AG04449 (cell line): Measurements from ENCODE around the gene PIP4K2A.

Source experiments
- CTCF ChIA-PET: fragments of 350-600 bp; formaldehyde crosslinking; extraction: SDS; loops from one replicate; lab custom pipeline; 2021; ENCODE audit warnings: antibody characterized with exemption; lab: Yijun Ruan, JAX
- POLR2A ChIA-PET: fragments of 400-600, 350-600 bp; formaldehyde crosslinking; extraction: SDS; loops from one replicate; lab custom pipeline; 2020; ENCODE audit warnings: antibody characterized with exemption, inconsistent platforms; lab: Yijun Ruan, JAX
- DNase-seq: peaks from one replicate; pipeline ENCODE4 v3.0.0-alpha.2; 2010; ENCODE audit warnings: low read depth, low spot score
- H3K4me3 ChIP-seq: 2 replicates; pipeline ENCODE4 v1.5.1; 2011; ENCODE audit warnings: low read depth, mild to moderate bottlenecking, control low read depth, low read length
- CTCF ChIP-seq: IDR thresholded peaks from one replicate; pipeline ENCODE4 v1.5.1; 2011; ENCODE audit warnings: mild to moderate bottlenecking, moderate library complexity, low read length, control low read depth, inconsistent platforms; ENCODE audit not compliant: insufficient read depth; ENCODE audit errors: missing control alignments

Gene PIP4K2A

GRCh38 chr10:22633106-22633505, 81.3 kb downstream of the PIP4K2A start:
- CTCF ChIA-PET = no interaction called here
- no peak overlapping the region for H3K4me3 ChIP-seq
- POLR2A ChIA-PET = no interaction called here
- no peak for DNase-seq
- no peak for TF ChIP-seq CTCF

DNA sequence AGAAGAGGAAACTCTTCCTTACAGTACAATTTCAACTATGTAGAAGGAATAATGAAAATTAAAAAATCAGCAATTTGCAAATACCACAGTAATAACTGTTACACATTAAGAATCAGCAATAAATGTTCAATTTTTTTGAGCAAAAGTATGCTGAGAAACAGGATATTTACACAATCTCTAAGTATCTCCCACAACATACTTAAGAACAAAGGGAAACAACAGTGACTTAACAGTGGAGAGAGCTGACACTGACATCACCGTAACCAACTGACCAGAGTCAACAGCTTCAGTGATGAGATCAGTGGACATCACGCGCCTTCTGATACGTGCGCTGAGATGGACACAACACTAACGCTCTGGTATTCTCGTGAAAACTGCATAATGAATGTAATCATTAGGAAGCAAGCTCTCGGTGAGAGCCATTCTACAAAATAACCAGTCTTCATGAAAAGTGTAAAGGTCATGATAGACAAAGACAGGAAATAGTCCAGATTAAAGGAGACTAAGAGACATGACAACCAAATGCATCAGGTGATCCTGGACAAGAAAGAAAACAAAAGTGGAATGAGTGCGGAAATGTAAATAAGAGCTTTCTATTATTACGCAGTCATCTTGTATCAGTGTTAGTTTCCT, 82.6 kb downstream of the PIP4K2A start:
- no peak overlapping the region for H3K4me3 ChIP-seq
- DNase-seq = no peak
- CTCF ChIA-PET = interaction anchor here (1.4 kb wide), 1 partner anchor 58 kb away, joined by 3 read pairs; no protein-coding TSS in a partner anchor
- TF ChIP-seq CTCF = no peak
- POLR2A ChIA-PET = no interaction called here

DNA sequence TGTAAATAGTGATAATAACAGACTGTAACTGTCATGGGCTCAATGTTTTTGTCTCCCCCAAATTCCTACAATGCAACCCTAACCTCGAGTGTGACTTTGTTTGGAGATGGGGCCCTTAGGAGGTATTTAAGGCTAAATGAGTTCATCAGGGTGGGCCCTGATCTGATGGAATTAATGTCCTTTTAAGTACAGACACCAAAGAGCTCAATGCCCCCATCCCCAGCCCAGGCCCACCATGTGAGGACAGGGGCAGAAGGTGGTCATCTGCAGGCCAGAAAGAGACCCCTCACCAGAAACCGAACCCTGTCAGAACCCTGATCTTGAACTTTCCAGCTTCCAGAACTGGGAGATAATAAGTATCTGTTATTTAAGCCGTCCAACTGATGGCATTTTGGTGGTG, 83.2 kb downstream of the PIP4K2A start:
- no peak for DNase-seq
- ChIA-PET CTCF (interaction anchor here (1.4 kb wide), 1 partner anchor 57 kb away, joined by 3 read pairs; no protein-coding TSS in a partner anchor), POLR2A (no interaction called here)
- no peak overlapping the region for H3K4me3 ChIP-seq
- no peak for TF ChIP-seq CTCF

- DNase-seq = peak; percentile 4
- H3K4me3 ChIP-seq = no peak overlapping the region
- ChIA-PET CTCF (interaction anchor here (1.4 kb wide), 1 partner anchor 56 kb away, joined by 3 read pairs; no protein-coding TSS in a partner anchor), POLR2A (no interaction called here)
- TF ChIP-seq CTCF = no peak
Observed at GRCh38 chr10:22630234-22631174, 83.9 kb downstream of the PIP4K2A start.

- CTCF ChIA-PET = interaction anchor here (1.5 kb wide), 1 partner anchor 10 kb away, joined by 4 read pairs; no protein-coding TSS in a partner anchor
- no peak overlapping the region for H3K4me3 ChIP-seq
- POLR2A ChIA-PET = no interaction called here
Observed at GRCh38 chr10:22629852-22630233, 84.5 kb downstream of the PIP4K2A start.

More at GRCh38 chr10:22629852-22630233, 84.5 kb downstream of the PIP4K2A start:
- DNase-seq = no peak
- TF ChIP-seq CTCF = no peak
